Loucy (cell line): ENCODE data around the gene CETP.

Source experiments
- H2AFZ ChIP-seq: fragments of 200-600 bp; sonication (generic); 2 replicates; pipeline ENCODE4 v1.6.0; 2016; ENCODE audit warnings: antibody characterized with exemption, mild to moderate bottlenecking, low read length, moderate library complexity
- H3F3A ChIP-seq: fragments of 200-600 bp; 2 replicates; pipeline ENCODE4 v1.6.0; 2016; ENCODE audit warnings: antibody characterized with exemption, low read depth, mild to moderate bottlenecking
- H3K27me3 ChIP-seq: fragments of 200-600 bp; sonication (generic); 2 replicates; pipeline ENCODE4 v1.6.1; 2014; ENCODE audit warnings: low read length, mild to moderate bottlenecking; ENCODE audit not compliant: insufficient read depth, poor library complexity, severe bottlenecking
- H3K36me3 ChIP-seq: fragments of 200-600 bp; sonication (generic); 2 replicates; pipeline ENCODE4 v1.6.1; 2016; ENCODE audit warnings: low read length; ENCODE audit not compliant: insufficient read depth
- H3K4me1 ChIP-seq: fragments of 200-600 bp; sonication (generic); 2 replicates; pipeline ENCODE4 v1.5.1; 2014; ENCODE audit warnings: low read length, mild to moderate bottlenecking; ENCODE audit not compliant: insufficient read depth, poor library complexity, severe bottlenecking
- H3K4me2 ChIP-seq: fragments of 200-600 bp; sonication (generic); 2 replicates; pipeline ENCODE4 v1.6.0; 2014; ENCODE audit warnings: antibody characterized with exemption, low read length, low read depth, mild to moderate bottlenecking; ENCODE audit not compliant: poor library complexity, severe bottlenecking
- H3K4me3 ChIP-seq: fragments of 200-600 bp; sonication (generic); 2 replicates; pipeline ENCODE4 v1.5.1; 2014; ENCODE audit warnings: low read length, mild to moderate bottlenecking, mixed read lengths; ENCODE audit not compliant: poor library complexity, severe bottlenecking
- H3K79me2 ChIP-seq: fragments of 200-600 bp; sonication (generic); 2 replicates; pipeline ENCODE4 v1.6.1; 2014; ENCODE audit warnings: low read length; ENCODE audit not compliant: insufficient read depth
- H3K9ac ChIP-seq: fragments of 200-600 bp; sonication (generic); 2 replicates; pipeline ENCODE4 v1.6.0; 2014; ENCODE audit warnings: mild to moderate bottlenecking, low read depth, low read length, moderate library complexity; ENCODE audit not compliant: poor library complexity, severe bottlenecking
- H3K9me2 ChIP-seq: fragments of 200-600 bp; sonication (generic); replicated peaks from 2 replicates; pipeline ENCODE4 v1.6.1; 2016; ENCODE audit warnings: low read depth, low read length, mixed read lengths
- H3K9me3 ChIP-seq: fragments of 200-600 bp; sonication (generic); 2 replicates; pipeline ENCODE4 v1.6.1; 2014; ENCODE audit warnings: mild to moderate bottlenecking, antibody characterized with exemption, low read length, low read depth; ENCODE audit not compliant: insufficient read depth
- H4K20me1 ChIP-seq: fragments of 200-600 bp; sonication (generic); 2 replicates; pipeline ENCODE4 v1.6.0; 2014; ENCODE audit warnings: antibody characterized with exemption, low read length, mild to moderate bottlenecking; ENCODE audit not compliant: insufficient read depth, poor library complexity, severe bottlenecking
- CTCF ChIP-seq: fragments of 200-600 bp; sonication (generic); conservative IDR thresholded peaks from 2 replicates; pipeline ENCODE4 v1.5.1; 2014; ENCODE audit warnings: mild to moderate bottlenecking, antibody characterized with exemption, low read length
- EZH2phosphoT487 ChIP-seq: fragments of 200-600 bp; IDR thresholded peaks from 2 replicates; pipeline ENCODE4 v1.6.1; 2018; ENCODE audit warnings: antibody characterized with exemption, mild to moderate bottlenecking, moderate library complexity, borderline replicate concordance

The CETP gene

GRCh38 chr16:56938664-56939513 lies 22.9 kb upstream of the CETP start:
- no peaks in the 10 kb centered on the region for H3K9me3 ChIP-seq
- H4K20me1 ChIP-seq: peaks cover 29% of the 10 kb centered on the region
- H2AFZ ChIP-seq: no peak overlapping the region
- H3F3A ChIP-seq: no peaks in the 10 kb centered on the region
- peaks cover 36% of the 10 kb centered on the region for H3K4me1 ChIP-seq
- no peak overlapping the region for H3K4me3 ChIP-seq
- no peak overlapping the region for H3K9ac ChIP-seq
- H3K36me3 ChIP-seq: peaks cover 84% of the 10 kb centered on the region; the same call in 1 of the 2 replicates
- peak overlapping the region; percentile 48 for H3K4me2 ChIP-seq
- no peaks in the 10 kb centered on the region for H3K27me3 ChIP-seq
- peaks cover 52% of the 10 kb centered on the region for H3K79me2 ChIP-seq
- TF ChIP-seq CTCF (no peak), EZH2phosphoT487 (no peak)
- no peaks in the 10 kb centered on the region for H3K9me2 ChIP-seq

DNA sequence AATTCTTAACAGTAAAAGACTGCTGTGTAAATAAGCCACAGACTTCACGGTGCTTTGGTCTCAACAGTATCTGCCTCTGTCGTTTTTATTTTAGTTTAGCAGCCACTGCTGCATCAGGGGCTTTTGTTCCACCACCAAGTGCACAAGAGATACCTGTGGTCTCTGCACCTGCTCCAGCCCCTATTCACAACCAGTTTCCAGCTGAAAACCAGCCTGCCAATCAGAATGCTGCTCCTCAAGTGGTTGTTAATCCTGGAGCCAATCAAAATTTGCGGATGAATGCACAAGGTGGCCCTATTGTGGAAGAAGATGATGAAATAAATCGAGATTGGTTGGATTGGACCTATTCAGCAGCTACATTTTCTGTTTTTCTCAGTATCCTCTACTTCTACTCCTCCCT lies 21.9 kb upstream of the CETP start:
- Histone ChIP-seq H3K79me2 (peaks cover 43% of the 10 kb centered on the region), H3K27me3 (no peaks in the 10 kb centered on the region), H3K9me2 (no peaks in the 10 kb centered on the region), H3K4me2 (no peak overlapping the region), H3F3A (no peaks in the 10 kb centered on the region), H4K20me1 (peaks cover 22% of the 10 kb centered on the region), H2AFZ (no peak overlapping the region), H3K9me3 (no peaks in the 10 kb centered on the region), H3K4me3 (no peak overlapping the region), H3K36me3 (peaks cover 93% of the 10 kb centered on the region; the same call in 1 of the 2 replicates), H3K4me1 (peaks cover 30% of the 10 kb centered on the region), H3K9ac (no peak overlapping the region)
- TF ChIP-seq CTCF: no peak
- TF ChIP-seq EZH2phosphoT487: no peak

DNA sequence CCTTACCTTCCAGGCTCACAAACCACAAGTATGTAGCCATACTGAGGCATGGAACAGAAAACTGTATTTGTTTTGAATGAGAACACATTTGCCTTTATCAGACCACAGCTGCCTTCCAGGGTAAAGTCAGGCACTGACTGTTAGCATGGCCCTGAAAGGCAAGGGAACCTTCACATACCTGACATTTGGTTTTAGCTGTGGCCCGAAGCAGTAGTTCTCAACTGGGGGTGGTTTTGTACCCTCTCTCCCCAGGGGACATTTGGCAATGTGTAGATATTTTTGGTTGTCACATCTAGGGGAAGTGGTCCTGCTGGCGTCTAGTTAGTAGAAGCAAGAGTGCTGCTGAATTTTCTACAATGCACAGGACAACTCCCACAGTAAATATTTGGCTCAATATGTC lies 20.7 kb upstream of the CETP start:
- Histone ChIP-seq H3K9ac (no peak overlapping the region), H3K9me3 (no peaks in the 10 kb centered on the region), H2AFZ (no peak overlapping the region), H3K9me2 (no peaks in the 10 kb centered on the region), H3K27me3 (no peaks in the 10 kb centered on the region), H3K79me2 (peaks cover 30% of the 10 kb centered on the region), H3K36me3 (peaks cover 89% of the 10 kb centered on the region), H3F3A (no peaks in the 10 kb centered on the region), H3K4me3 (no peak overlapping the region), H3K4me1 (peaks cover 19% of the 10 kb centered on the region), H4K20me1 (peaks cover 9% of the 10 kb centered on the region), H3K4me2 (no peak overlapping the region)
- TF ChIP-seq CTCF (no peak), EZH2phosphoT487 (no peak)
